B cell (primary cell): Measurements from ENCODE around the gene SHISA7. TPM values are rescaled to one million over a fixed set of nuclear protein-coding genes. Genes with fewer than 3 reads are reported as not detected.

ENCODE experiments used
- ATAC-seq: fragments of 200-7000 bp; cut with Tn5 transposase; one replicate; pipeline ENCODE4 v1.10.0; 2021; ENCODE audit warnings: low read depth, mild to moderate bottlenecking, moderate number of reproducible peaks, moderate library complexity
- CTCF ChIA-PET: fragments of 350-600 bp; sonication (Branson Sonifier 250); formaldehyde crosslinking; loops from one replicate; lab custom pipeline; 2021; ENCODE audit warnings: antibody characterized with exemption, inconsistent platforms; lab: Charles Lee
- POLR2A ChIA-PET: fragments of 350-600 bp; sonication (Branson Sonifier 250); formaldehyde crosslinking; loops from one replicate; lab custom pipeline; 2021; ENCODE audit warnings: antibody characterized with exemption; lab: Charles Lee
- DNase-seq: peaks from one replicate; pipeline ENCODE4 v3.0.0; 2013
- H2AFZ ChIP-seq: 2 replicates; pipeline ENCODE4 v1.6.1; 2012; ENCODE audit warnings: mild to moderate bottlenecking, low read depth, low read length; ENCODE audit not compliant: insufficient read depth, poor library complexity, severe bottlenecking
- H3K27ac ChIP-seq, 2 donors: 1 replicate in 1 of 2; 2 replicates in 1 of 2; pipeline ENCODE4 v1.5.1; 2012 to 2013; ENCODE audit warnings: low read length in 2 of 2, mild to moderate bottlenecking in 2 of 2, moderate library complexity in 1 of 2
- H3K27me3 ChIP-seq, 4 experiments: fragments of 200-600 bp in 1 of 4; sonication (generic) in 1 of 4; replicated peaks in 1 of 4; 1 replicate in 2 of 4; 2 replicates in 2 of 4; pipeline versions ENCODE4 v1.6.1 to v1.7.0; 2013 to 2016; ENCODE audit warnings: low read length in 3 of 4, mild to moderate bottlenecking in 2 of 4, mixed read lengths in 1 of 4, moderate library complexity in 1 of 4; ENCODE audit not compliant: insufficient read depth in 4 of 4, control insufficient read depth in 3 of 4; ENCODE audit errors: control extremely low read depth in 1 of 4
- H3K36me3 ChIP-seq, 2 experiments: replicated peaks in 1 of 2; 1 replicate in 1 of 2; 2 replicates in 1 of 2; pipeline versions ENCODE4 v1.6.1 to v1.7.1; 2013; ENCODE audit warnings: low read length in 1 of 2; ENCODE audit not compliant: insufficient read depth in 2 of 2, control insufficient read depth in 1 of 2; ENCODE audit errors: control extremely low read depth in 1 of 2, extremely low read depth in 1 of 2
- H3K4me1 ChIP-seq, 2 donors: fragments of 200-600 bp in 1 of 2; sonication (generic) in 1 of 2; 1 replicate in 1 of 2; 2 replicates in 1 of 2; pipeline versions ENCODE4 v1.5.1 to v1.6.1; 2013 to 2017; ENCODE audit warnings: low read length in 2 of 2; ENCODE audit not compliant: control insufficient read depth in 2 of 2, insufficient read depth in 2 of 2
- H3K4me2 ChIP-seq: replicated peaks from 2 replicates; pipeline ENCODE3; 2012; ENCODE audit warnings: mild to moderate bottlenecking, low read depth, low read length; ENCODE audit not compliant: poor library complexity, severe bottlenecking
- H3K4me3 ChIP-seq, 5 experiments: fragments of 200-600 bp in 1 of 5; sonication (generic) in 1 of 5; 1 replicate in 3 of 5; 2 replicates in 2 of 5; pipeline versions ENCODE4 v1.5.1 to v1.7.0; 2011 to 2016; ENCODE audit warnings: low read length in 4 of 5, mild to moderate bottlenecking in 4 of 5, low read depth in 2 of 5, control low read depth in 1 of 5, moderate library complexity in 1 of 5; ENCODE audit not compliant: insufficient read depth in 1 of 5; ENCODE audit errors: control extremely low read depth in 1 of 5, extremely low read depth in 1 of 5
- H3K79me2 ChIP-seq: fragments of 200-600 bp; sonication (generic); one replicate; pipeline ENCODE4 v1.6.0; 2016; ENCODE audit warnings: low read length; ENCODE audit not compliant: control insufficient read depth, insufficient read depth
- H3K9ac ChIP-seq: fragments of 200-600 bp; sonication (generic); 2 replicates; pipeline ENCODE4 v1.6.1; 2017; ENCODE audit warnings: mild to moderate bottlenecking, low read length, moderate library complexity
- H3K9me3 ChIP-seq, 3 donors: one replicate each; pipeline versions ENCODE4 v1.6.1 to v1.7.1; 2013; ENCODE audit warnings: low read length in 2 of 3; ENCODE audit not compliant: control insufficient read depth in 2 of 3, insufficient read depth in 1 of 3; ENCODE audit errors: control extremely low read depth in 1 of 3
- H4K20me1 ChIP-seq: 2 replicates; pipeline ENCODE4 v1.6.0; 2012; ENCODE audit warnings: mild to moderate bottlenecking, low read length; ENCODE audit not compliant: insufficient read depth, control insufficient read depth, poor library complexity, severe bottlenecking
- H3K27ac Mint-ChIP-seq: one replicate; pipeline ENCODE4 v1.8.0; 2021; ENCODE audit warnings: mixed read lengths
- H3K27me3 Mint-ChIP-seq: one replicate; pipeline ENCODE4 v1.8.0; 2021; ENCODE audit warnings: mixed read lengths
- H3K4me1 Mint-ChIP-seq: one replicate; pipeline ENCODE4 v1.8.0; 2021; ENCODE audit warnings: mixed read lengths
- H3K4me3 Mint-ChIP-seq: one replicate; pipeline ENCODE4 v1.8.0; 2021; ENCODE audit warnings: mixed read lengths
- H3K9me3 Mint-ChIP-seq: one replicate; pipeline ENCODE4 v1.8.0; 2022; ENCODE audit warnings: mixed read lengths; ENCODE audit not compliant: insufficient read depth
- CTCF ChIP-seq: fragments of 200-600 bp; IDR thresholded peaks from one replicate; pipeline ENCODE4 v1.8.0; 2022; ENCODE audit warnings: antibody characterized with exemption, mild to moderate bottlenecking
- EZH2 ChIP-seq: IDR thresholded peaks from 2 replicates; pipeline ENCODE4 v1.6.1; 2012; ENCODE audit warnings: borderline replicate concordance, low read depth, mild to moderate bottlenecking, moderate library complexity, low read length; ENCODE audit not compliant: insufficient read depth, poor library complexity, severe bottlenecking
- WGBS: methylation state at CpG from one replicate; pipeline ENCODE4 v1.1.5; 2013; ENCODE audit warnings: missing lambda C conversion rate; ENCODE audit not compliant: insufficient coverage; 5-methylcytosine and 5-hydroxymethylcytosine counted together
- intact Hi-C: fragments of 100-400 bp; cut with micrococcal nuclease; formaldehyde crosslinking; loops from one replicate; pipeline ENCODE4 v1.10.0; 2022
- polyA minus RNA-seq: library from RNA; depleted of rRNA, polyadenylated mRNA; stranded (reverse); fragments of >200 nt; gene quantifications from 2 replicates; pipeline ENCODE4 v1.2.3, GENCODE V29; 2012
- polyA plus RNA-seq: library from polyadenylated mRNA; depleted of rRNA; stranded (reverse); fragments of >200 nt; gene quantifications from 2 replicates; pipeline ENCODE4 v1.2.3, GENCODE V29; 2012
- total RNA-seq, 2 donors: library from RNA; stranded (reverse); fragments of 120-200 nt in 1 of 2; gene quantifications; 1 replicate in 1 of 2; 2 replicates in 1 of 2; pipeline versions ENCODE4 v1.2.3 to v1.2.4, GENCODE V29; 2013 to 2022

Gene SHISA7
- total RNA-seq = not detected in 2 replicates
- total RNA-seq (2013) = not detected
- polyA plus RNA-seq = 0.06 TPM in 1 of 2 replicates, not detected in the other
- not detected in 2 replicates for polyA minus RNA-seq

- Histone ChIP-seq H3K36me3 (no peaks in the 10 kb centered on the region), H3K9ac (no peak within 1 kb of the TSS), H4K20me1 (no peaks in the 10 kb centered on the region), H3K27ac (no peak within 1 kb of the TSS), H3K27me3 (peaks cover 0 to 66% (median 42%) of the 10 kb centered on the region in 4 experiments), H3K9me3 (peaks cover 0 to 24% (median 0%) of the 10 kb centered on the region in 3 donors), H3K4me2 (peak within 1 kb of the TSS; percentile 62), H2AFZ (no peak within 1 kb of the TSS), H3K4me1 (peaks cover 21 to 37% of the 10 kb centered on the region in 2 donors), H3K79me2 (no peaks in the 10 kb centered on the region), H3K4me3 (peak within 1 kb of the TSS in 1 of 5 experiments; percentile 22)
- CTCF ChIA-PET = interaction anchor here (0.8 to 0.9 kb wide), 2 partner anchors 23 to 366 kb away, joined by 3 to 6 read pairs; no protein-coding TSS in a partner anchor
- Mint-ChIP-seq H3K9me3 (no peaks in the 10 kb centered on the region), H3K4me1 (peaks cover 20% of the 10 kb centered on the region), H3K27ac (no peak within 1 kb of the TSS), H3K27me3 (peaks cover 62% of the 10 kb centered on the region), H3K4me3 (no peak within 1 kb of the TSS)
- no peak for TF ChIP-seq CTCF
- no peak for TF ChIP-seq EZH2
- POLR2A ChIA-PET = no interaction called here
- ATAC-seq = no peak
- peak; percentile 27 for DNase-seq
- intact Hi-C loops = no loop called here
- WGBS = 4% methylated on average over 41 of the region's 43 CpGs
Observed at GRCh38 chr19:55443045-55443823, at the start of gene SHISA7. Gene SHISA7, minus strand, starts transcription at chr19:55443300. Its CDS starts 437 bp downstream, at chr19:55442863.

- POLR2A ChIA-PET = no interaction called here
- Histone ChIP-seq H3K36me3 (no peaks in the 10 kb centered on the region), H3K9ac (no peak overlapping the region), H3K27me3 (peaks cover 0 to 35% (median 2%) of the 10 kb centered on the region in 4 experiments), H3K4me2 (no peak overlapping the region), H2AFZ (no peak overlapping the region), H3K79me2 (no peaks in the 10 kb centered on the region), H3K4me3 (no peak overlapping the region), H3K27ac (no peak overlapping the region), H4K20me1 (no peaks in the 10 kb centered on the region), H3K9me3 (no peaks in the 10 kb centered on the region), H3K4me1 (no peaks in the 10 kb centered on the region)
- intact Hi-C loops = no loop called here
- DNase-seq (no peak), ATAC-seq (no peak)
- Mint-ChIP-seq H3K27me3 (peaks cover 8% of the 10 kb centered on the region), H3K4me1 (no peaks in the 10 kb centered on the region), H3K27ac (no peak overlapping the region), H3K9me3 (no peaks in the 10 kb centered on the region), H3K4me3 (no peak overlapping the region)
- TF ChIP-seq CTCF = no peak
- no peak for TF ChIP-seq EZH2
- CTCF ChIA-PET = interaction anchor here (1.3 kb wide), 1 partner anchor 25 kb away, joined by 4 read pairs; no protein-coding TSS in a partner anchor
- WGBS = 36% methylated on average over 8 of the region's 12 CpGs
Observed at GRCh38 chr19:55492362-55492944, 49.4 kb upstream of the SHISA7 start.
